ENCODE data around the gene LTK.
"Not testable (repeated sequence)": the region's sequence is repeated elsewhere in the genome, so short reads cannot be mapped to it uniquely, and the experiment has no call there.

LTK gene

DNA sequence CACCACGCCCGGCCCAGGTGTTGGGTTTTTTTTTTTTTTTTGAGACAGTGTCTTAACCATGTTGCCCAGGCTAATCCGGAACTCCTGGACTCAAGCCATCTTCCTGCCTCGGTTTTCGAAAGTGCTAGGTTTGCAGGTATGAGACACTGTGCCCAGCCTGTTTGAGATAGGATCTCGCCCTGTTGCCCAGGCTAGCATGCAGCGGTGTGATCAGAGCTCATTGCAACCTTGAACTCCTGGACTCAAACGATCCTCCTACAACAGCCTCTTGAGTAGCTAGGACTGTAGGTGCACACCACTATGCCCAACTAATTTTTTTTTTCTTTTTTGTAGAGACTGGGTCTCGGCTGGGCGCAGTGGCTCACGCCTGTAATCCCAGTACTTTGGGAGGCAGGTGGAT lies 40.2 kb downstream of the LTK start:
- no peak for DNase-seq

DNA sequence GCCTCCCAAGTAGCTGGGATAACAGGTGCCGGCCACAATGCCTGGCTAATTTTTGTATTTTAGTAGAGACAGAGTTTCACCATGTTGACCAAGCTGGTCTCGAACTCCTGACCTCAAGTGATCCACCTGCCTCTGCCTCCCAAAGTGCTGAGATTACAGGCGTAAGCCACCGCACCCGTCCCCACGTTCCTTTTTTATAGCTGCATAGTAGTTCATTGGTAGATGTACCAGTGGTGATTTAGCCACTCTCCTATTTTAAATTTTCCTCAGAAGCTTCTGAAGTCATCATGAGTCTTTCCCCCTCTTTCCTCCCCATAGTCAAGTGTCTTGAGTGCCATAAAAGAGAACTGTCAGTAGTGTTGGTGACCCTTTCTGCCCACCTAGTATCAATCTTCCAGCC lies 44.0 kb downstream of the LTK start:
- not testable (repeated sequence) for DNase-seq

DNA sequence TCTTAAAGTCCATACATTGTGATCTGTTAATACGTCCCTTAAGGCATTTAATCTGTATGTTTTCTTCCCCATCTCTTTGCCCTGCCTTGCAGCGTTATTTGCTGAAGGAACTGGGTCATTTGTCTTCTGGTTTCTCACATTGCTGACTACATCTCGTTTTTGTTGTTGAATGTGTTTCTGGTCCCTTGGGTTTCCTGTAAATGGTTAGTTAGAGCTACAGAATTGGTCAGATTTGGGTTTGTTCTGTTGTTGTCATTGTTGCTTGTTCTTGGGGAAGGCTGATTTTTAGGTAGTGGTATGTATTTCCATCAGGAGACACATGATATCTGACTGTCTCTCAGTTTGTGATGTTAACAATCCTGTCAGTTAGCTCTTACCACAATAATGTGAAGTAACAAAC lies 46.9 kb downstream of the LTK start:
- no peak for DNase-seq

DNA sequence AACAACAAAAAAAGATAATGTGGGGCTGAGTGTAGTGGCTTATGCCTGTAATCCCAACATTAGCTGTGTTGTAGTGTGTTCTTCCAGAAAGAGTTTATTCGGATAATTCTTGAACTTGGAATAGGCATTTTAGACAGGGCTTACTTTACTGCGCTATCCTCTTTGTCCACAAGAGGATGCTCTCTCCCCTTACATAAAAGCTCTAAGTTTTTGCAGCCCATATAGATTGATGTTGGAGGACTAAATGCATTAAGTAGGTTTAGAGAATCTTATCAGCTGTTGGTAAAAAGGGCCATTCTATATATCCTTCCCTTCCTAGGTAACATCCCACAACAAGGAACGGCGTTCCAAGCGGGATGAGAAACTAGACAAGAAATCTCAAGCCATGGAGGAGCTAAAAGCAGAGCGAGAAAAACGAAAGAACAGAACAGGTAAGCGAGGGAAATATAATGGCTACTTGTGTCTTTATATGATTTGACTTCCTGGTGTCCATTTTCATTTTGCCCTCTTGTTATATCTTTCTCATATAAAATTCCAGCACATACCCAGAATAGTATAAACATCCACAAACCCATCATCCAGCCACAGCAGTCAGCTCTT lies 47.7 kb downstream of the LTK start:
- DNase-seq = no peak

DNA sequence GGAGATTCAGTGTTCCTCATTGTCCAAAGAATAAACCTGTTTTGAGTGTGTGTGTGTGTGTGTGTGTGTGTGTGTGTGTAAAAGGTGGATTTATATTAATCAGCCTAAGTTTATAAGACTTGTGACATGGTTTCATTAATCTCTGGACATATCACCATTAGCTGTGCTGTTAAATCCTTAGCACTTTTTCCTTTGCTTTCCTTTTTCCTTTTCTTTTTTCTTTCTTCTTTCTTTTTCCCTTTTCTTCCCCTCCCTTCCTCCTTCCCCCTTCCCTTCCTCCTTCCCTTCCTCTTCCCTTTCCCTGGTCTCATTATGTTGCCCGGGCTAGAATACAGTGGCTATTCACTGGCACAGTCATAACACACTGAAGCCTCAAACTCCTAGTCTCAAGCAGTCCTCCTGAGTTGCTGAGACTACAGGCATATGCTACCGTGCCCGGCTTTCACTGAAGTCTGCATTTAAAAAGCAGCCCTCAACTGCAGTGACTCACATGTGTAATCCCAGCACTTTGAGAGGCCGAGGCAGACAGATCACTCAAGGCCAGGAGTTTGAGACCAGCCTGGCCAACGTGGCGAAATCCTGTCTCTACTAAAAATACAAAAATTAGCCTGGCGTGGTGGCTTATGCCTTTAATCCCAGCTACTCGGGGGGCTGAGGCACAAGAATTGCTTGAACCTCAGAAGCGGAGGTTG lies 48.6 kb downstream of the LTK start:
- DNase-seq = no peak

DNA sequence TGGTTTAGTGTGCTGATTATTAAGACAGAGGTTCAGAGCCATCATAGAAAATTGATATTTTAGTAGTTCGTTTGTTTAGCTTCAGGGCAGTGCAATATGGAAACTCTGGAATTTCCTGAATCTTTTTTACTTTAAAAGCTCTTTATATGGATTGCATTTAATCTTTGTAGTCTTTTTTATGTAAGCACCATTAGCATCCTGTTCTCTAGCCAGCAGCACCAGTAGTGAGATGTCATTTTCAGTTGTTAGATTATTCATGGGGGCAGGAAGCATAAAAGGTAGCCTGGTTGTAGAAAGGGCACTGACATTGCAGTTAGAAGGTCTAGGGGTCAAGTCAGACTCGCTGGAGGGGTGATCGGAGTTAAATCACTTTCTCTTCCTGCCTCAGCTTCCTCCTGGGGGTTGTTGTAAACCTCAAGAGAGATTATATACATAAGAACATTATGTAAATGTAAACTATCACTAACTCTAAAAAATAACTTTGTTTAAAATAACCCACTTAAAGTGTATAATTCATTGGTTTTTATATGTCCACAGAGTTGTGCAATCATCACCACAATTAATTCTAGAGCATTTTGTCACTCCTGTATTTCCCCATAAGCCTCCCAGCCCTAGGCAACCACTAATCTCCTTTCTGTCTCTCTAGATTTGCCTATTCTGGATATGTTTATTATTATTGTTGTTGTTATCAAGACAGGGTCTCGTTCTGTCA lies 51.4 kb downstream of the LTK start:
- DNase-seq = no peak

Measured in right forelimb (tissue), 1 donor.